ENCODE data around the gene B4GALT3.

GRCh38 chr1:161138431-161138830 is 38.9 kb downstream of the B4GALT3 start:
- TF ChIP-seq, protein P1, sequence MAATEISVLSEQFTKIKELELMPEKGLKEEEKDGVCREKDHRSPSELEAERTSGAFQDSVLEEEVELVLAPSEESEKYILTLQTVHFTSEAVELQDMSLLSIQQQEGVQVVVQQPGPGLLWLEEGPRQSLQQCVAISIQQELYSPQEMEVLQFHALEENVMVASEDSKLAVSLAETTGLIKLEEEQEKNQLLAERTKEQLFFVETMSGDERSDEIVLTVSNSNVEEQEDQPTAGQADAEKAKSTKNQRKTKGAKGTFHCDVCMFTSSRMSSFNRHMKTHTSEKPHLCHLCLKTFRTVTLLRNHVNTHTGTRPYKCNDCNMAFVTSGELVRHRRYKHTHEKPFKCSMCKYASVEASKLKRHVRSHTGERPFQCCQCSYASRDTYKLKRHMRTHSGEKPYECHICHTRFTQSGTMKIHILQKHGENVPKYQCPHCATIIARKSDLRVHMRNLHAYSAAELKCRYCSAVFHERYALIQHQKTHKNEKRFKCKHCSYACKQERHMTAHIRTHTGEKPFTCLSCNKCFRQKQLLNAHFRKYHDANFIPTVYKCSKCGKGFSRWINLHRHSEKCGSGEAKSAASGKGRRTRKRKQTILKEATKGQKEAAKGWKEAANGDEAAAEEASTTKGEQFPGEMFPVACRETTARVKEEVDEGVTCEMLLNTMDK (IDR thresholded peaks at IDR 0.05; ENCODE audit: borderline replicate concordance, insufficient read depth, low read depth, low read length, poor library complexity, severe bottlenecking), result no peak
- TF ChIP-seq CTCF (IDR thresholded peaks at IDR 0.05 in 2 of 3, conservative IDR thresholded peaks at IDR 0.05 in 1 of 3; ENCODE audit: insufficient read depth in 2 of 3, low read depth in 1 of 3, low read length in 3 of 3) (no peak), ZNF444 (CRISPR knock-in tag; IDR thresholded peaks at IDR 0.05) (no peak), POU5F1 (IDR thresholded peaks at IDR 0.05; ENCODE audit: borderline replicate concordance, low read depth, low read length, partially characterized antibody) (no peak), NBN (IDR thresholded peaks at IDR 0.05; ENCODE audit: low read depth) (no peak), ZFP1 (CRISPR knock-in tag; IDR thresholded peaks at IDR 0.05) (no peak), SAFB2 (IDR thresholded peaks at IDR 0.05; ENCODE audit: borderline replicate concordance, low read depth, low read length, severe bottlenecking) (no peak), DMBX1 (CRISPR knock-in tag; IDR thresholded peaks at IDR 0.05; ENCODE audit: borderline replicate concordance) (no peak), GMEB1 (CRISPR knock-in tag; IDR thresholded peaks at IDR 0.05) (no peak), ARID1B (IDR thresholded peaks at IDR 0.05) (no peak), MTA1 (IDR thresholded peaks at IDR 0.05; ENCODE audit: borderline replicate concordance) (no peak), CEBPB (tag; IDR thresholded peaks at IDR 0.05) (no peak), GABPA (tag; conservative IDR thresholded peaks at IDR 0.05; ENCODE audit: low read depth) (no peak)
- TF ChIP-seq, protein P2, sequence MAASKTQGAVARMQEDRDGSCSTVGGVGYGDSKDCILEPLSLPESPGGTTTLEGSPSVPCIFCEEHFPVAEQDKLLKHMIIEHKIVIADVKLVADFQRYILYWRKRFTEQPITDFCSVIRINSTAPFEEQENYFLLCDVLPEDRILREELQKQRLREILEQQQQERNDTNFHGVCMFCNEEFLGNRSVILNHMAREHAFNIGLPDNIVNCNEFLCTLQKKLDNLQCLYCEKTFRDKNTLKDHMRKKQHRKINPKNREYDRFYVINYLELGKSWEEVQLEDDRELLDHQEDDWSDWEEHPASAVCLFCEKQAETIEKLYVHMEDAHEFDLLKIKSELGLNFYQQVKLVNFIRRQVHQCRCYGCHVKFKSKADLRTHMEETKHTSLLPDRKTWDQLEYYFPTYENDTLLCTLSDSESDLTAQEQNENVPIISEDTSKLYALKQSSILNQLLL (CRISPR knock-in tag; IDR thresholded peaks at IDR 0.05; ENCODE audit: borderline replicate concordance), result no peak

Measured in K562 (cell line).